ENCODE measurements around the gene NUDC.

GRCh38 chr1:26959270-26959669 lies 37.7 kb downstream of the NUDC start:
- no peak for TF ChIP-seq EZH2 (conservative IDR thresholded peaks at IDR 0.05; ENCODE audit: low read depth, low read length)
- TF ChIP-seq HOXA9 (CRISPR knock-in tag; IDR thresholded peaks at IDR 0.05; ENCODE audit: borderline replicate concordance), result no peak
- TF ChIP-seq NCOA5 (CRISPR knock-in tag; IDR thresholded peaks at IDR 0.05), result no peak
- TF ChIP-seq POLR2A (IDR thresholded peaks at IDR 0.05; ENCODE audit: insufficient read depth in 1 of 2, low read depth in 2 of 2, low read length in 2 of 2), result no peak

Measured in HepG2 (cell line).